Neural cell (in vitro differentiated cells): ENCODE data around the gene MYO1D.

Source experiments
- CTCF ChIP-seq: fragments of 450-650 bp; IDR thresholded peaks from 2 replicates; pipeline ENCODE4 v1.5.1; 2014; ENCODE audit warnings: antibody characterized with exemption, mild to moderate bottlenecking, moderate library complexity; ENCODE audit not compliant: poor library complexity, severe bottlenecking
- EZH2 ChIP-seq: fragments of 200-600, 300-800 bp; shearing (Covaris generic), sonication (generic); IDR thresholded peaks from 2 replicates; pipeline ENCODE4 v1.6.1; 2014; ENCODE audit warnings: antibody characterized with exemption, low read length, borderline replicate concordance, mild to moderate bottlenecking; ENCODE audit not compliant: insufficient read depth, poor library complexity, severe bottlenecking
- MXI1 ChIP-seq: fragments of 450-650 bp; conservative IDR thresholded peaks from 2 replicates; pipeline ENCODE4 v1.6.1; 2014; ENCODE audit warnings: antibody characterized with exemption, mild to moderate bottlenecking; ENCODE audit not compliant: poor library complexity, severe bottlenecking
- POLR2AphosphoS5 ChIP-seq: IDR thresholded peaks from 2 replicates; pipeline ENCODE4 v1.6.1; 2012
- RAD21 ChIP-seq: fragments of 450-650 bp; conservative IDR thresholded peaks from 2 replicates; pipeline ENCODE4 v1.6.1; 2014; ENCODE audit warnings: antibody characterized with exemption, mild to moderate bottlenecking, moderate library complexity
- SMC3 ChIP-seq: fragments of 450-650 bp; conservative IDR thresholded peaks from 2 replicates; pipeline ENCODE4 v1.6.1; 2014; ENCODE audit warnings: antibody characterized with exemption, mild to moderate bottlenecking, moderate library complexity; ENCODE audit not compliant: poor library complexity

GRCh38 chr17:32588982-32589381, 287.9 kb downstream of the MYO1D start:
- TF ChIP-seq POLR2AphosphoS5 (no peak), SMC3 (no peak), RAD21 (no peak), EZH2 (no peak), CTCF (no peak), MXI1 (no peak)
